ENCODE measurements around the gene ACVR1C. TPM values are rescaled to one million over a fixed set of nuclear protein-coding genes. Genes with fewer than 3 reads are reported as not detected.

ACVR1C gene
- total RNA-seq, 3 donors from 2014 or later: 5.9 to 41.4 (median 8.0) TPM

DNA sequence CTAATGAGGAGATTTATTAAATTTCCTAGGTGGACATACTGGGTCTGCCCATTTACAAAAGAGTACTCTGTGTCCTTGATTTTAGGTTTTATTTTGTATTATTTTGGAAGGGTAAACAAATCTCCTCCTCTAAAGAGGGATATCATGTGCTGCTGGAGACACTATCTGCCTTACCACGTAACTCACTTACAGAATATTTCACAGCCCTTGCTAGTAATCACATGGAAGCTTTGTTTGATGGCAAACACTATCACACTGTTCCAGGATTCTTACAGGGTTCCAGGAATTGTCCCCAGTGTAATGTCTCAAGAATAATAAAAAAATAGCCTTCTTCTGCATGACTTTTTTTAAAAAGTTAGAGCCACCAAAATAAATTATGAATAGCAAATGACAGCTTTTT is 29.2 kb upstream of the ACVR1C start:
- no peaks in the 10 kb centered on the region for H3K36me3 ChIP-seq
- H3K4me3 ChIP-seq: no peak overlapping the region
- no peaks in the 10 kb centered on the region for H3K9me3 ChIP-seq
- H3K27ac ChIP-seq: no peak overlapping the region
- TF ChIP-seq POLR2A (IDR thresholded peaks at IDR 0.05) (no peak), POLR2AphosphoS5 (IDR thresholded peaks at IDR 0.05) (no peak)
- TF ChIP-seq, protein P1, sequence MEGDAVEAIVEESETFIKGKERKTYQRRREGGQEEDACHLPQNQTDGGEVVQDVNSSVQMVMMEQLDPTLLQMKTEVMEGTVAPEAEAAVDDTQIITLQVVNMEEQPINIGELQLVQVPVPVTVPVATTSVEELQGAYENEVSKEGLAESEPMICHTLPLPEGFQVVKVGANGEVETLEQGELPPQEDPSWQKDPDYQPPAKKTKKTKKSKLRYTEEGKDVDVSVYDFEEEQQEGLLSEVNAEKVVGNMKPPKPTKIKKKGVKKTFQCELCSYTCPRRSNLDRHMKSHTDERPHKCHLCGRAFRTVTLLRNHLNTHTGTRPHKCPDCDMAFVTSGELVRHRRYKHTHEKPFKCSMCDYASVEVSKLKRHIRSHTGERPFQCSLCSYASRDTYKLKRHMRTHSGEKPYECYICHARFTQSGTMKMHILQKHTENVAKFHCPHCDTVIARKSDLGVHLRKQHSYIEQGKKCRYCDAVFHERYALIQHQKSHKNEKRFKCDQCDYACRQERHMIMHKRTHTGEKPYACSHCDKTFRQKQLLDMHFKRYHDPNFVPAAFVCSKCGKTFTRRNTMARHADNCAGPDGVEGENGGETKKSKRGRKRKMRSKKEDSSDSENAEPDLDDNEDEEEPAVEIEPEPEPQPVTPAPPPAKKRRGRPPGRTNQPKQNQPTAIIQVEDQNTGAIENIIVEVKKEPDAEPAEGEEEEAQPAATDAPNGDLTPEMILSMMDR (IDR thresholded peaks at IDR 0.05): no peak
- no peaks in the 10 kb centered on the region for H3K27me3 ChIP-seq
- DNase-seq (ENCODE audit: low spot score in 2 of 2): no peak
- no peaks in the 10 kb centered on the region for H3K4me1 ChIP-seq
- intact Hi-C loops (cut with DNase I; ENCODE audit: low total_unique reads): no loop called here

DNA sequence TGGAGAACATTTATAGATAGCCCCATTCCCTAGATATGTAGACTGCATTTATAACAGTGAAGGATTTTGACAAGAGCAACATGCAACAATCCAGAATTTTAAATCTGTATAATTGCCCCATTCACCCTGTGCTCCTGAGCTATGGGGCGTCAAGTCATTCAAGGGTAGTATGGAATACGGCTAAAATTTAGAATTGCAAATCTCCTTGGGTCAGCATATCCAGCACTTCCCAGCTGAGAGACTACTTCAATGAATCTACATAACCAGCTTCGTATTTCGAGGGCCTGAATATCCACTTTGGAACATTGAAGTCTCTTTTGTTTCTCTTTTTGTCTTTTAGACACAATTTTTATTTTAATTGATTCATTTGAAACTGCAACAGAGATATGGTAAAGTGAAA is 28.4 kb upstream of the ACVR1C start:
- no peaks in the 10 kb centered on the region for H3K4me1 ChIP-seq
- intact Hi-C loops (cut with DNase I; ENCODE audit: low total_unique reads): no loop called here
- no peak for DNase-seq (ENCODE audit: low spot score in 2 of 2)
- no peaks in the 10 kb centered on the region for H3K27me3 ChIP-seq
- no peaks in the 10 kb centered on the region for H3K36me3 ChIP-seq
- no peak overlapping the region for H3K4me3 ChIP-seq
- H3K9me3 ChIP-seq: no peaks in the 10 kb centered on the region
- H3K27ac ChIP-seq: no peak overlapping the region
- TF ChIP-seq POLR2AphosphoS5 (IDR thresholded peaks at IDR 0.05) (no peak), POLR2A (IDR thresholded peaks at IDR 0.05) (no peak)
- TF ChIP-seq, protein P1 (IDR thresholded peaks at IDR 0.05): no peak

DNA sequence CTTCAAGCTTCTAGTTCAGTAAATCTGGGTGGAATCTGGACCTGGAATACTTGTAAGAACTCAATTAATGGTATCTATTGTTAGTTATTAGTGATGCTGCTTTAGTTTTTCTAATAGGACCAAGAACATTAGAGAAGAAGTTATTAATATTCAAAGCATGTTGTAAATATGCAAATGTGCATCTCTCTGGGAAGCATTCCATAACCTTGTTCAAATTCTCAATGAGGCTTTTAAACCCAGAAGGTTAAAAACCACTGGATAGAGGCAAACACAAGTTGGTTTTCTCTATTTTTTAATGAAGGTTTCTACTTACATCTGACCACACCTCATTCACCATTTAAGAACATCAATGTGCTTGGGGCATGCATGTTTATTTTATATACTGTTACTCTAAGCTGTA is 16.1 kb upstream of the ACVR1C start:
- intact Hi-C loops (cut with DNase I; ENCODE audit: low total_unique reads): no loop called here
- no peaks in the 10 kb centered on the region for H3K4me1 ChIP-seq
- TF ChIP-seq, protein P1 (IDR thresholded peaks at IDR 0.05): no peak
- TF ChIP-seq POLR2A (IDR thresholded peaks at IDR 0.05) (no peak), POLR2AphosphoS5 (IDR thresholded peaks at IDR 0.05) (no peak)
- no peaks in the 10 kb centered on the region for H3K36me3 ChIP-seq
- H3K27ac ChIP-seq: no peak overlapping the region
- DNase-seq (ENCODE audit: low spot score in 2 of 2): no peak
- no peak overlapping the region for H3K4me3 ChIP-seq
- H3K27me3 ChIP-seq: no peaks in the 10 kb centered on the region
- no peaks in the 10 kb centered on the region for H3K9me3 ChIP-seq

DNA sequence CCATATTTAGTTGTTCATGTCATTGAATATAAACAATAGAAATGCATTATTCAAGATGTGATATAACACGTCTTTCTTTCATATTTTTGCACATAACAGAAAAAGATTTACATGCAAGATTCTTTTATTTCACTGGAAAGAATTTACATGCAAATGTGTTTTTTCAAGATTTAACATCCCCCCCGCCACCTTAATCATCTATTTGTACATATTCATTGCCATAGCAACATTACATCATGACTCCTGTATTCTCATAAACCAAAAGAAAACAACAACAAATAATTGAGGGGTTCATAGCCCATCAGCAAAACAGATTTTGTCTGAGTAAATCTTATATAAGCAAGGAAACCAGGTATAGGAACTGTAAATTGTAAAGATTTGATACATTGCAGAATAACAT is 3.2 kb upstream of the ACVR1C start:
- no peak for TF ChIP-seq POLR2AphosphoS5 (IDR thresholded peaks at IDR 0.05)
- TF ChIP-seq, protein P1 (IDR thresholded peaks at IDR 0.05): no peak
- TF ChIP-seq POLR2A (IDR thresholded peaks at IDR 0.05): no peak
- Histone ChIP-seq H3K9me3 (no peaks in the 10 kb centered on the region), H3K4me3 (no peak overlapping the region), H3K36me3 (no peaks in the 10 kb centered on the region), H3K27ac (no peak overlapping the region), H3K4me1 (no peaks in the 10 kb centered on the region), H3K27me3 (no peaks in the 10 kb centered on the region)
- intact Hi-C loops (cut with DNase I; ENCODE audit: low total_unique reads): no loop called here
- no peak for DNase-seq (ENCODE audit: low spot score in 2 of 2)

DNA sequence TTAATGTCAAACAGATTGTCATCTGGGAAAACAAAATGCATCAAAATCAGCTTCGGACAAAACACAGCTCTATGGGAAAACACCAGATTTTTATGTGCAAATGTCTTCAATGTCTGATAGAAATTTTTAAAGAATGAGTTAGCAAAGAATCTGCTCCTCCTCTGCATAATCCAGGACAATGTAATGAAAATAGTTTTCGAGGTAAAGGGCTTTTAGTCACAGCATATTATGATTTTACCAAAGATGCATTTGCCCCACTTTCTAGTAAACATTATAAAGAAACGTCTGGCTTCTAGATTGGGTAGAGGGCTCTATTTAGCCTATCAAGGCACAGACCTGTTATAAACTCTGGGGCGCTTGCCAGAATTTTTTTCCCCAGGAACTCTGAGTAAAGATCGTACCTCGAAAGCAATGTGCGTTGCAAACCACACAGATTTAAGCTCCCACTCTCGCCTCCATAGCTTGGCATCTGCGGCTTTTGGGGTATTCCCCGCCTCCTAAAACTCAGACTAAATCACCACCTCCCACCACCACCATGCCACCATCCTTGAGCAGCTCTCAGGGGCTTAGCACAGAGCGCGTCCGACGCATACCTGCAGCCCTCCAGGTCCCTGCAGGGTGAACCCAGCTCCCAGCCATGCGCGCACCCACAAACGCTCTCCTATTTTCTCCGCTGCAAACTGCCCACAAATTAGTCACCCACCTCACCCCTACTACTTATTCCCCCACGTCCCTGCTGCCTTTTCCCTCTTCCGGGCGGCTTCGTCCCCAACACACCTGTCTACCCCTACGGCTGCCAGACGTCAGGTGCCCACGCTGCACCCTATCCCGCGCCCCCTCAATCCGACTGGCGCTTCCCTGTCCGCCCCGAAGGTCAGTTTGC is 829 bp downstream of the ACVR1C start:
- intact Hi-C loops (cut with DNase I; ENCODE audit: low total_unique reads): no loop called here
- no peak overlapping the region for H3K27ac ChIP-seq
- no peak for TF ChIP-seq POLR2AphosphoS5 (IDR thresholded peaks at IDR 0.05)
- TF ChIP-seq, protein P1 (IDR thresholded peaks at IDR 0.05): no peak
- no peak for TF ChIP-seq POLR2A (IDR thresholded peaks at IDR 0.05)

More for the DNA sequence above, 829 bp downstream of the ACVR1C start:
- H3K36me3 ChIP-seq: no peaks in the 10 kb centered on the region
- DNase-seq (ENCODE audit: low spot score in 2 of 2): no peak
- no peaks in the 10 kb centered on the region for H3K27me3 ChIP-seq
- H3K4me3 ChIP-seq: peak overlapping the region; percentile 47 to 72 (median 61)
- no peaks in the 10 kb centered on the region for H3K9me3 ChIP-seq
- H3K4me1 ChIP-seq: no peaks in the 10 kb centered on the region
